ENCODE data around the gene AK1.

Gene AK1

GRCh38 chr9:127868278-127868902 is 9.1 kb downstream of the AK1 start:
- no peak for DNase-seq (ENCODE audit: low read depth in 2 of 2)

DNA sequence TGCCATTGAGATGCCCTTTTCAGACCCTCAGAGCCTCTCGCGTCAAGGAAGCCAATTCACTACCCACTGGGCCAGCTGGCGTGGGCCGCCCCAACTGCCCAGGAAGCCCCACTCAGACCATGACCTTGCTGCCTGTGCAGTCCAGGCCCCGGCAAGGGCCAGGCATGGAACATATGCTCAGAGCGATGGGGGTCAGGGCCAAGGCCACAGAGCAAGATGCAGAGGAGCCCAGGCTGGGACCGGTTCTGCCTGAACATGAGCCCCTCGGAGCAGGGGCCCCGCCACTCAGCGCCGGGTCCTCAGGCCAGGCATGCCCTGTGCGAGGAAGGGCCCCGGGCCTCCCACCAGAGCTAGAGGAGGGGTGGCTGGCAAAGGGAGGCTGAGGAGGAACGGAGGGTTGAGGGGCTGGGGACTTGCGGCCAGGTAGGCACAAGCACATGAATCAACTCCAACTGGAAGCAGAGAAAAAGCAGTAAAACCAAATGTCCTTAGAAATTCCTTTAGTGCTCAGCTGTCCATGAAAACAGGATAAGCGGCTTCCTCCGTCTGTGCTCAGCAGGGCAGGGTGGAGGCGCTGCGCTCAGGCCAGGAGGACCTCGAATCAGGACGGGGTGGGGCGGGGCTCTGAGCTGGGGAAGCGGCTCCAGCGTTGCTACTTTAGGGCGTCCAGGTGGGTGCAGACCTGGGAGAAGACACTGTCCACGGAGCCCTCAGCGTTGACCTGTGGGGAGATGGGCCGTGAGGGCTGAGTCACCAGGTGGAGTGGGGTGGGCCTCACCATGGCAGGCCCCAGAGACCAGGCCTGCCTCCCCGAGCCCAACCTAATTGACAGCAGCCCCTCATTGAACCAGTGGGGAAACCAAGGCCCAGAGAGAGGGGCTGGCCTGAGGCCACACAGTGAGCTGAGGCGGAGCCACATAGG is 9.9 kb downstream of the AK1 start:
- no peak for DNase-seq (ENCODE audit: low read depth in 2 of 2)

- no peak for DNase-seq (ENCODE audit: low read depth in 2 of 2)
These were observed 10.9 kb downstream of the AK1 start for GRCh38 chr9:127866535-127866934.

DNA sequence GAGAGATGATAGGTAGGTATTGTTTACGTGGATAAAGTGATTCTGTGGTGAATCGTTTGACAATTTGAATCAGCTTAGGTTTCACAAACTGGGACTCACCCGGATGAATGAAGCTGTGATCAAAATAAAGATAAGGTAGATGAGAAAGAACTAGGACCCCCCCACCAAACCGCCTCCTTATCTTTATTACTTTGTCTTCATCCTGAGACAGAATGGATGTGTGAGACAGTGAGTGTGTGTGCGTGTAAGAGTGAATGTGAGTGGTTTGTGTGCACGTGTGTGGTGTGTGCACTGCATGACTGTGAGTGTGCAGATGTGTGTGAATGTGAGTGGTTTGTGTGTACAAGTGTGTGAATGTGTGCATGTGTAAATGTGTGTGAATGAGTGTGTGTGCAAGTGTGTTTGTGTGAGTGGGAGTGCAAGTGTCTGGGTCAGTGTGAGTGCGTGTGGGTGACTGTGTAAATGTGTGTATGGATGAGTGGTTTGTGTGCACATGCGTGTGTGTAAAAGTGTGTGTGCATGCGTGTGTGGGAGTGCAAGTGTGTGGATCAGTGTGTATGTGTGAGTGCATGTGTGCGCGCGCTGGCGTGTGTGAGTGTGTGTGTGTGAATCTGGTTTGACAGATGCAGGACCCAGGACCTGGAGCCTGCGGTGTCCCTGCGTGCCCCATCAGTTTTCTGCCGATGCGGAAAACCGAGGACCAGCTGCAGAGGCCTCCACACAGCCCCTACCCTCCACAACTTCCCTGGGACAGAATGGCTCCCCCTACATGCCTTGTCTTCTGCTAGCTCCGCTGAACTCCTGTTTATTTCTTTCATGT is 11.6 kb downstream of the AK1 start:
- DNase-seq (ENCODE audit: low read depth in 2 of 2), result no peak

DNA sequence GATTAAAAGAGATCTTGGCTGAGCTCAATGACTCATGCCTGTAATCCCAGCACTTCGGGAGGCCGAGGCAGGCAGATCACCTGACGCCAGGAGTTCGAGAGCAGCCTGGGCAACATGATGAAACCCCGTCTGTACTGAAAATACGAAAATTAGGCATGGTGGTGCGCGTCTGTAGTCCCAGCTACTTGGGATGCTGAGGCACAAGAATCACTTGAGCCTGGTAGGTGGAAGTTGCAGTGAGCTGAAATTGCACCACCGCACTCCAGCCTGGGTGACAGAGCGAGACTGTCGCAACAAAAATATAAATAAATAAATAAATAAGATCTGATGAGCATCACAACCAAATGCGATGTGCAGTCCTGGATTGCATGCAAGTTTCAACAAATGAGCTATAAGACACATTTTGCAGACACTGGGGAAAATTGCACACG is 14.3 kb downstream of the AK1 start:
- no peak for DNase-seq (ENCODE audit: low read depth in 2 of 2)

GRCh38 chr9:127862075-127863011 is 15.1 kb downstream of the AK1 start:
- DNase-seq (ENCODE audit: low read depth in 2 of 2), result no peak

GRCh38 chr9:127860779-127861178 is 16.7 kb downstream of the AK1 start:
- DNase-seq (ENCODE audit: low read depth in 2 of 2), result no peak

DNA sequence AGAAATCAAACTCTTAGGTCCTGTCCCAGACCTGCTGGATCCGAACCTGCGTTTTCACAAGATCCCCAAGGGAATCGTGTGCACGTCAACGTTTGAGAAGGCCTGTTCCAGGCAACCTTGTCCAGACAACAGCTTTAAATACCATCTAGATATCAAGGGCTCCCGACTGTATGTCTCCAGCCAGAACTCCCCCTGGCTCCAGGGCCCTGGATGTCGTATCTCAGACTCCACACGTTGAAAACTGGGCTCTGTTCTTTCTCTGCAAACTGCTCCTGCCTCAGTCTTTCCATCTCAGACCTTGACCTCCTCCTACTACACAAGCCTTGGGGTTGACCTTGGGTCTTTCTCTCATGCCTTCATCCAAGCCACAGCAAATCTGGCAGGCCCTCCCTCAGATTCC is 17.2 kb downstream of the AK1 start:
- DNase-seq (ENCODE audit: low read depth in 2 of 2), result no peak

GRCh38 chr9:127858041-127858512 is 19.4 kb downstream of the AK1 start:
- no peak for DNase-seq (ENCODE audit: low read depth in 2 of 2)

DNA sequence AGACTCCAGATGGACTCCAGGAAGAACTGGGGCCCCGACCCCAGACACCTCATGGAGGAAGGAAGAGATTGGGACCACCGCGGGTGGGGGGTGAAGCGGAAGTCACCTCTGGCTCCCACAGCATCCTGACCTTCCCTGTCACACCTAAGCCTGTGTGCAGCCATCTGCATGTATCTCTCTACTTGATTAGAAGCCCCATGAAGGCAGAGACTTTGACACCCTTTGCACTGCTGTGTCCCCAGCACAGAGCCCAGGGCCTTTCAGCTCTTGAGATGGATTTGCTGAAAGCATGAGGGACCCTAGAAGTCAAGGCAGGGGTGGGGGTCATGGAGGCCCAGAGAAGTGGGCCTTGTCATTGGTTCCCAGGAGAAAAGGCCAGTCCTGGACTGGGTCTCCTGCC is 20.2 kb downstream of the AK1 start:
- DNase-seq (ENCODE audit: low read depth in 2 of 2), result no peak

DNA sequence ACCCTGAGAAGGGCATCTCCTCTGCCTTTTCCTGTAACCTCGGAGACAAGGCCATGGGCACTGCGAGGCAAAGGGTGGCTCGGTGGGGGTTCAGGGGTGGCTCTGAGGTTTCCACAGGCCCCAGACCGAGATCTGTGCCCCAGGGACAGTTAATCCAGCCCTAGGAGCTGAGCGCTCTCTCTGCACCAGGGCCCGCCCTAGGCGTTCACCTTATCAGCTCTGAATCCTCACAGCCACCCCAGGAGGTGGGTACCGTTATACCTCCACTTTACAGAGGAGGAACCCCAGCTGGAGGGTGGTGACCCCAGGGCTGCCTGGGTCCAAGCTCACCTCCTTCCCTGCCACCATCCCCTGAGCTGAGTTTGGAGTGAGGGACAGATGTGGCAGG is 20.8 kb downstream of the AK1 start:
- no peak for DNase-seq (ENCODE audit: low read depth in 2 of 2)

- DNase-seq (ENCODE audit: low read depth in 2 of 2), result no peak
These were observed 21.3 kb downstream of the AK1 start for GRCh38 chr9:127856094-127856728.

DNA sequence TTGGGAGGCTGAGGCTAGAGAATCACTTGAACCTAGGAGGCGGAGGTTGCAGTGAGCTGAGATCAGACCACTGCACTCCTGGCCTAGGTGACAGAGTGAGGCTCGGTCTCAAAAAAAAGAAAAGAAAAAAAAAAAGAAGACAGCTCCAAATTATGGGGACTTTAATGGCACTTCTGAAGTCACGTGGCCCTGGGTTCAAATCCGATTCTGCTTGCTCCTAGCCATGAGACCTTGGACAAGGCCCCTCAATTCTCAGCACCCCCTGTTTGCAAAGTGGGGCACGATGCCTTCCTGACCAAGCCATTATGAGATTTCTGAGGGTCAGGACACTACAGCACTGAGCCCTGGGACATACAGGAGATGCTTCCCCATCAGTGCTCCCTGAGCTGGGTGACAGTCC is 22.0 kb downstream of the AK1 start:
- no peak for DNase-seq (ENCODE audit: low read depth in 2 of 2)

GRCh38 chr9:127854960-127855359 is 22.5 kb downstream of the AK1 start:
- no peak for DNase-seq (ENCODE audit: low read depth in 2 of 2)

- no peak for DNase-seq (ENCODE audit: low read depth in 2 of 2)
These were observed 23.2 kb downstream of the AK1 start, which contains the start of gene ENG for GRCh38 chr9:127854184-127854806. Gene ENG (minus strand): TSS chr9:127854658. CDS start chr9:127854355, 303 bp downstream.

- DNase-seq (ENCODE audit: low read depth in 2 of 2), result no peak
These were observed 23.9 kb downstream of the AK1 start for GRCh38 chr9:127853312-127854183.

DNA sequence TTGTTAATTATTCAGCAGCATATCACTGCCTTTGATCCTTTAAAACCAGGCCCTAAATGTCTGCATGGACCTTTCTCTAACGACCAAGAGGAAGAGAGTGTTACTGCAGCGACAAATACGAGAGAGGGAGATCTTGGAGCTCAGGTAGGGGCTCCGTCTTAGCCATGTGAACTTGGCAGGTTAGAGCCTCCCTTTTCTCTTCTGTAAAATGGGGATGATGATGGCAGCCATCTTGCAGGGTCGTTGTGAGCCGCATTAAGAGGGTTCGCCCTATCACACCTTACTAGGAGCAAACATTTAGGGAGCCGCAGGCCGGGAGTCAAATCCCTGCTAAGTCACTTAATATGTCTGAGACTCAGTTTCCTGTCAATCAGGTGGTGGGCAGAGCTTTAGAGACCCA is 24.6 kb downstream of the AK1 start:
- DNase-seq (ENCODE audit: low read depth in 2 of 2), result no peak

DNA sequence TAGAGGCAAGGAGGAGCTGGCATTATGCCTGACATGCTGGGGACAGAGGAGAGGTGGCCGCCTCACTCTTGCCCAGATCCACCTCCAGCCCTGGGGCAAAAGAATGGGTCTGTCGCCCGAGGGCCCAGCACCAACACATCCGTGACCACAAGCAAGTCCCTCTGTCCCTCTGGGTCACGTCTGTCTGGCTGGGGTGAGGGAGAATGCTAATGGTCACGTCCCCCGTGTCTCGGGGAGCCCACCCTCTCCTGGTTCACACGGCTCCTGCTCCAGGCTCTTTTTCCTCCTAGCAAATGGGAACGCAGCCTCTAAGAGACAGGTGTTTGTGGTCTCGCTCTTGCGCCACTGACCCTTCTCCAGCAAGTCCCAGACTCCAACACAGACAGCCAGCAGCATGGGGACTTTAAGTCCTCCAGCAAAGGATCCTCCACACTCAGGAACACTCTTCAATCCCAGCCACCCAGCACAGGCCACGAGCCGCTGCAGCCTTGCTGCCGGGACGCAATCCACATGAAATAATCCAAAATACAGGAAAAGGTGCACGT is 27.1 kb downstream of the AK1 start:
- DNase-seq (ENCODE audit: low read depth in 2 of 2), result no peak

Measured in stimulated activated CD8-positive, alpha-beta memory T cell treated with anti-CD3 and anti-CD28 coated beads, Interleukin-2, amount 100 ng/mL, for 48 hours (primary cell).